K562 (cell line): Measurements from ENCODE around the gene KBTBD4. TPM values are rescaled to one million over a fixed set of nuclear protein-coding genes. Genes with fewer than 3 reads are reported as not detected.

Experiments used
- ATAC-seq: fragments of 200-7000 bp; cut with Tn5 transposase; 3 replicates; pipeline ENCODE4 v1.9.1; 2020; ENCODE audit warnings: moderate library complexity
- BruUV-seq: library from RNA; stranded (reverse); fragments of 400-500 nt; replicated peaks from 2 replicates; lab custom pipeline; 2021; lab: Mats Ljungman, UMichigan
- CTCF ChIA-PET: fragments of 300-600 bp; formaldehyde crosslinking; extraction: SDS; loops from one replicate; lab custom pipeline; 2021; ENCODE audit warnings: low intra/inter-chr PET ratio; lab: Yijun Ruan, JAX
- POLR2A ChIA-PET: fragments of 300-600, 350-650 bp; sonication (Branson Sonifier 250); formaldehyde crosslinking; extraction: SDS; loops from one replicate; lab custom pipeline; 2021; ENCODE audit warnings: antibody characterized with exemption, inconsistent platforms; lab: Yijun Ruan, JAX
- DNase-seq, 4 experiments: peaks; one replicate each; pipeline versions ENCODE4 v3.0.0 to v3.0.0-alpha.2; 2011 to 2018; ENCODE audit warnings: low spot score in 3 of 4, mixed read lengths in 3 of 4; ENCODE audit errors: extremely low read depth in 1 of 4
- FAIRE-seq: peaks from 2 replicates; lab custom pipeline; 2011; peaks lifted over from hg19 to GRCh38; lab: Jason Lieb, UNC
- H2AFZ ChIP-seq: 2 replicates; pipeline ENCODE4 v1.6.0; 2011; ENCODE audit warnings: low read depth, low read length, control low read depth, inconsistent platforms
- H3K27ac ChIP-seq: fragments of 200-600 bp; 3 replicates; pipeline ENCODE4 v1.8.0; 2011; ENCODE audit warnings: low read depth, mild to moderate bottlenecking, control low read depth, inconsistent platforms, low read length, moderate library complexity, mixed read lengths; ENCODE audit errors: extremely low read depth
- H3K27me3 ChIP-seq, 2 experiments: fragments of 300-600 bp in 1 of 2; 2 replicates in 1 of 2; 3 replicates in 1 of 2; pipeline versions ENCODE4 v1.6.0 to v1.8.0; 2011; ENCODE audit warnings: inconsistent platforms in 2 of 2, low read length in 2 of 2, mild to moderate bottlenecking in 1 of 2, mixed read lengths in 1 of 2, moderate library complexity in 1 of 2; ENCODE audit not compliant: control insufficient read depth in 2 of 2, insufficient read depth in 2 of 2
- H3K36me3 ChIP-seq: fragments of 300-600 bp; 3 replicates; pipeline ENCODE4 v1.8.0; 2011; ENCODE audit warnings: mild to moderate bottlenecking, low read length, inconsistent platforms; ENCODE audit not compliant: control insufficient read depth, insufficient read depth
- H3K4me1 ChIP-seq, 2 experiments: fragments of 200-600 bp in 1 of 2; replicated peaks in 1 of 2; 2 replicates in 1 of 2; 3 replicates in 1 of 2; pipeline versions ENCODE4 v1.5.1 to v1.8.0; 2011; ENCODE audit warnings: inconsistent platforms in 2 of 2, low read length in 2 of 2, mild to moderate bottlenecking in 1 of 2, mixed read lengths in 1 of 2, moderate library complexity in 1 of 2; ENCODE audit not compliant: control insufficient read depth in 2 of 2, insufficient read depth in 2 of 2
- H3K4me2 ChIP-seq: 2 replicates; pipeline ENCODE4 v1.6.1; 2011; ENCODE audit warnings: low read length, control low read depth, inconsistent platforms, mixed read lengths; ENCODE audit not compliant: insufficient read depth
- H3K4me3 ChIP-seq: fragments of 200-600 bp; sonication (generic), shearing (Covaris generic); 2 replicates; pipeline ENCODE4 v1.5.1; 2016; ENCODE audit warnings: control low read depth, inconsistent platforms
- H3K79me2 ChIP-seq: fragments of 200-600 bp; 3 replicates; pipeline ENCODE4 v1.8.0; 2011; ENCODE audit warnings: low read length, inconsistent platforms; ENCODE audit not compliant: control insufficient read depth, insufficient read depth
- H3K9ac ChIP-seq, 2 experiments: 2 replicates each; pipeline versions ENCODE4 v1.6.0 to v1.6.1; 2011; ENCODE audit warnings: low read depth in 2 of 2, low read length in 2 of 2, control low read depth in 1 of 2, inconsistent platforms in 1 of 2, mild to moderate bottlenecking in 1 of 2, mixed read lengths in 1 of 2; ENCODE audit not compliant: insufficient read depth in 1 of 2
- H3K9me1 ChIP-seq: one replicate; pipeline ENCODE4 v1.6.0; 2011; ENCODE audit warnings: inconsistent platforms, mild to moderate bottlenecking, low read length, moderate library complexity; ENCODE audit not compliant: control insufficient read depth, insufficient read depth
- H3K9me3 ChIP-seq: replicated peaks from 2 replicates; pipeline ENCODE4 v1.5.1; 2011; ENCODE audit warnings: low read depth, low read length, inconsistent platforms; ENCODE audit not compliant: control insufficient read depth, insufficient read depth
- H4K20me1 ChIP-seq: replicated peaks from 2 replicates; pipeline ENCODE4 v1.6.1; 2011; ENCODE audit warnings: low read length, inconsistent platforms, mixed read lengths; ENCODE audit not compliant: control insufficient read depth, insufficient read depth
- ATF6 ChIP-seq: sonication (generic); formaldehyde crosslinking; IDR thresholded peaks from 2 replicates; pipeline ENCODE4 v1.4.0; 2020; ENCODE audit warnings: mild to moderate bottlenecking, missing genetic modification reagents
- CBX1 ChIP-seq: sonication (generic); IDR thresholded peaks from 2 replicates; pipeline ENCODE4 v1.6.1; 2016; ENCODE audit warnings: antibody characterized with exemption, low read depth, mild to moderate bottlenecking
- CTCFL ChIP-seq: IDR thresholded peaks from 2 replicates; pipeline ENCODE4 v1.6.1; 2011; ENCODE audit warnings: borderline replicate concordance, low read depth, mild to moderate bottlenecking, moderate library complexity, low read length; ENCODE audit not compliant: insufficient read depth, poor library complexity, severe bottlenecking
- IRF9 ChIP-seq: fragments of 450-650 bp; IDR thresholded peaks from 2 replicates; pipeline ENCODE4 v1.6.1; 2016; ENCODE audit warnings: missing biosample characterization, missing genetic modification characterization
- MBD1 ChIP-seq: fragments of 250-450 bp; sonication (Bioruptor Pico); IDR thresholded peaks from 2 replicates; pipeline ENCODE4 v1.8.0; 2022; ENCODE audit warnings: inconsistent platforms
- NFIC ChIP-seq: fragments of 450-650 bp; IDR thresholded peaks from 2 replicates; pipeline ENCODE4 v1.6.1; 2017; ENCODE audit warnings: mild to moderate bottlenecking, inconsistent platforms
- THRA ChIP-seq: fragments of 450-650 bp; IDR thresholded peaks from 2 replicates; pipeline ENCODE4 v1.6.1; 2017; ENCODE audit warnings: mild to moderate bottlenecking, moderate library complexity
- ZNF695 ChIP-seq: fragments of 450-650 bp; formaldehyde crosslinking; IDR thresholded peaks from 2 replicates; pipeline ENCODE4 v1.4.0; 2020; ENCODE audit warnings: mild to moderate bottlenecking, moderate library complexity
- WGBS: fragments of 100-300 bp; shearing (Covaris generic); methylation state at CpG from one replicate; pipeline ENCODE4 v1.1.6; 2016; ENCODE audit warnings: low coverage, mixed read lengths; ENCODE audit not compliant: insufficient coverage; ENCODE audit errors: missing lambda C conversion rate; 5-methylcytosine and 5-hydroxymethylcytosine counted together
- in situ Hi-C: fragments of 300-500 bp; cut with MboI; formaldehyde crosslinking; loops from 4 replicates; pipeline ENCODE4 v1.15.0; 2018; ENCODE audit warnings: inconsistent platforms, mixed read lengths
- intact Hi-C: fragments of 100-400 bp; cut with micrococcal nuclease; formaldehyde crosslinking; loops from 2 replicates; pipeline ENCODE4 v1.14.2; 2022
- polyA plus RNA-seq, 8 experiments: library from polyadenylated mRNA; depleted of rRNA in 4 of 8; stranded (reverse) in 5 of 8; unstranded in 3 of 8; fragments of >200 nt; fragmentation: Nextera tagmentation in 2 of 8; fragmentation: Illumina TruSeq in 1 of 8; extraction: Ambion mirVana in 2 of 8; extraction: Trizol in 1 of 8; gene quantifications; 2 replicates each; pipeline versions ENCODE4 v1.2.1 to v1.2.3, GENCODE V29; 2011 to 2014; ENCODE audit warnings: inconsistent platforms in 1 of 8, missing spikeins in 1 of 8
- total RNA-seq, 7 experiments: library from RNA; depleted of rRNA in 6 of 7; stranded (reverse); fragments of >200 nt in 6 of 7; fragmentation: Illumina TruSeq in 2 of 7; extraction: Trizol in 2 of 7; gene quantifications; 2 replicates each; pipeline versions ENCODE4 v1.2.1 to v1.2.3, GENCODE V29; 2011 to 2021; ENCODE audit warnings: low replicate concordance in 1 of 7

Gene KBTBD4
- total and polyA plus RNA-seq, 9 of the 15 experiments (the other 6 are each of a cell fraction or from before 2014, with no cell fraction given) = 7.0 to 33.9 (median 13.3) TPM

- Histone ChIP-seq H3K79me2 (peaks cover 28% of the 10 kb centered on the region), H3K9ac (no peak overlapping the region), H3K4me1 (peaks cover 0 to 11% of the 10 kb centered on the region in 2 experiments; a peak in 4 of 5 replicates), H4K20me1 (no peaks in the 10 kb centered on the region), H3K9me1 (no peaks in the 10 kb centered on the region), H3K4me3 (no peak overlapping the region), H3K36me3 (peaks cover 56% of the 10 kb centered on the region), H3K9me3 (no peaks in the 10 kb centered on the region), H3K4me2 (no peak overlapping the region), H2AFZ (no peak overlapping the region), H3K27me3 (no peaks in the 10 kb centered on the region; a peak in 1 of 5 replicates), H3K27ac (no peak overlapping the region)
- no TSS peak for BruUV-seq
- ATAC-seq (no peak), FAIRE-seq (no peak), DNase-seq (no peak)
- ChIA-PET POLR2A (interaction anchor here (0.8 to 4.2 kb wide), 3 partner anchors 11 to 16 kb away, joined by 3 to 35 read pairs (median 3); partner anchors contain the start of gene C1QTNF4), CTCF (no interaction called here)
- WGBS = 94% methylated on average over 5 of the region's 5 CpGs
- intact Hi-C loops (no loop called here), in situ Hi-C loops (no loop called here)
- TF ChIP-seq ZNF695 (no peak), CTCFL (no peak), IRF9 (tag) (no peak), MBD1 (CRISPR knock-in tag) (no peak), NFIC (no peak), ATF6 (CRISPR knock-in tag) (no peak), THRA (no peak), CBX1 (no peak)
Measured at GRCh38 chr11:47583844-47584243, 5.1 kb upstream of the KBTBD4 start.
